HUES48 (cell line): ENCODE results near the gene PARN.
A peak's percentile ranks its signal among the peaks of the same experiment; 100 is the strongest.
"Not testable (repeated sequence)": the region's sequence is repeated elsewhere in the genome, so short reads cannot be mapped to it uniquely, and the experiment has no call there.

Experiments
- H3K27ac ChIP-seq: one replicate; pipeline ENCODE4 v1.7.0; 2013; ENCODE audit warnings: low read depth, low read length, inconsistent platforms
- H3K27me3 ChIP-seq: 2 replicates; pipeline ENCODE4 v1.6.1; 2013; ENCODE audit warnings: mild to moderate bottlenecking, low read length; ENCODE audit not compliant: control insufficient read depth, insufficient read depth
- H3K36me3 ChIP-seq: 2 replicates; pipeline ENCODE4 v1.6.1; 2013; ENCODE audit warnings: low read length; ENCODE audit not compliant: control insufficient read depth, insufficient read depth
- H3K4me1 ChIP-seq: 2 replicates; pipeline ENCODE4 v1.6.1; 2013; ENCODE audit warnings: mild to moderate bottlenecking, low read length; ENCODE audit not compliant: control insufficient read depth, insufficient read depth
- H3K4me3 ChIP-seq: 2 replicates; pipeline ENCODE4 v1.5.1; 2013; ENCODE audit warnings: mild to moderate bottlenecking, low read depth, low read length
- H3K9ac ChIP-seq: 2 replicates; pipeline ENCODE4 v1.6.1; 2013; ENCODE audit warnings: mild to moderate bottlenecking, low read depth, low read length, moderate library complexity
- H3K9me3 ChIP-seq: 2 replicates; pipeline ENCODE4 v1.6.1; 2013; ENCODE audit warnings: low read length; ENCODE audit not compliant: control insufficient read depth, insufficient read depth

PARN gene

DNA sequence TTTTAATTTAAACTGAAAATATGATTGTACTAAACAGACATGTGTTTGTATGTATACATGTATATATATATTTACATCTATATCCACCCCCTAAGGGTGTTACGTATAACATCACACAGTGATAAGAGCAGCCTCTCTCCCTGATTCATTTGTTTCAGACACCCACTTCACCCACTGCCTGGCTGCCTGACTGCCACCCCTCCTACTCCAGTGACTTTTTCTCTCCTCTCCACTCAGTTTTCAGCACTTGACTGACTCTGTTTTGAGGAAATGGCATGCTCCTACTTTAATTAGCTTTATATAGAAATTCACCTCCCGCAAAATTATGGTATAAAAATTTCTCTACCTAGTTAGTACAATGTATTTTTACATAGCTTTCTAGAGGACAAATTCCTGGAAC, 22.7 kb upstream of the PARN start:
- no peak overlapping the region for H3K27ac ChIP-seq
- no peaks in the 10 kb centered on the region for H3K4me1 ChIP-seq
- H3K27me3 ChIP-seq = no peaks in the 10 kb centered on the region
- H3K9me3 ChIP-seq = no peaks in the 10 kb centered on the region
- peaks cover 84% of the 10 kb centered on the region for H3K36me3 ChIP-seq
- H3K4me3 ChIP-seq = no peak overlapping the region
- no peak overlapping the region for H3K9ac ChIP-seq

DNA sequence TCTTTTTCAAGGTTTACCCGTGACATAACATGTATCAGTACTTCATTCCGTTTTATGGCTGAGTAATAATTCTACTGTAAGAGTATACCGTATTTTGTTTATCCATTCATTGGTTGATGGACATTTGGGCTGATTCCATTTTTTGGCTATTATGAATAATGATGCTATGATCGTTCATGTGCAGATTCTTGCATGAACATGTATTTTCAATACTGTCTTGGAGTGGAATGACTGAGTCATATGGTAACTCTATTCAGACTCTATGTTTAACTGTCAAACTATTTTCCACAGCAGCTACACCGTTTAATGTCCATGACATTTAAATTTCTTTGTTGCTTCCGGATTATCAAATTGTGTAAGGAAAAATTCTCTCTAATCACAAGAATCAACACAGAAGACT, 20.6 kb upstream of the PARN start:
- H3K27ac ChIP-seq = no peak overlapping the region
- H3K36me3 ChIP-seq = peaks cover 84% of the 10 kb centered on the region
- no peaks in the 10 kb centered on the region for H3K4me1 ChIP-seq
- no peaks in the 10 kb centered on the region for H3K27me3 ChIP-seq
- no peak overlapping the region for H3K9ac ChIP-seq
- H3K9me3 ChIP-seq = no peaks in the 10 kb centered on the region
- H3K4me3 ChIP-seq = no peak overlapping the region

DNA sequence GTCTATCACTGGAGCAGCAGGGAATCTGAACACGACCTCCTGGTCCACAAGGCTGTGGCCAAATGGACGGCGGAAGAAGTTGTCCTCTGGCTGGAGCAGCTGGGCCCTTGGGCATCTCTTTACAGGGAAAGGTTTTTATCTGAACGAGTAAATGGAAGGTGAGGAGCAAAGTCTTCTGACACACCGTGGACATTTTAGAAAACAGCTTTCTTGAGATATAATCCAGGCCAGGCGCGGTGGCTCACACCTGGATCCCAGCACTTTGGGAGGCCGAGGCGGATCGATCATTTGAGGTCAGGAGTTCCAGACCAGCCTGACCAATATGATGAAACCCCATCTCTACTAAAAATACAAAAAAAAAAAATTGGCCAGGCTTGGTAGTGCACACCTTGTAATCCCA, 19.8 kb upstream of the PARN start:
- Histone ChIP-seq H3K4me1 (no peaks in the 10 kb centered on the region), H3K9me3 (no peaks in the 10 kb centered on the region), H3K4me3 (no peak overlapping the region), H3K27ac (no peak overlapping the region), H3K9ac (no peak overlapping the region), H3K36me3 (peaks cover 85% of the 10 kb centered on the region), H3K27me3 (no peaks in the 10 kb centered on the region)

DNA sequence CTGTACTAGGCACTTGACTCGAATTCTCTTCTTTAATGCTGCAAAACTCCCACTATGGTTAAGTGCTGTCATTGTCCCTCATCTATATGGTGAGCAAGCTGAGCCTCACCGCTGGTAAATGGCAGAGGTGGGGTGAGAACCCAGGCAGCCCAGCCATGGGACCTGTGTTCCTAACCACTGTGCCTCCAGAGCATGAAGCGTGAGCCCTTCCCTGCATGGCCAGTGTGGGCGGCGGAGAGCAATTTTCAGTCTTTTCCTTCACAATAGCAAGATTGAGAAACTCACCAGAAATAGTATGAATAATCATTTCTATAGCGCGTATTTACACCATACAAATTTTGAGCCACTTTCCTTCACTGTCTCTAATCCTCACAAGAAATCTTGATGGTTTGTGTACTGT, 11.9 kb upstream of the PARN start:
- H3K9ac ChIP-seq = no peak overlapping the region
- H3K27ac ChIP-seq = no peak overlapping the region
- no peaks in the 10 kb centered on the region for H3K27me3 ChIP-seq
- H3K4me1 ChIP-seq = peaks cover 17% of the 10 kb centered on the region
- H3K9me3 ChIP-seq = no peaks in the 10 kb centered on the region
- peaks cover 55% of the 10 kb centered on the region for H3K36me3 ChIP-seq
- no peak overlapping the region for H3K4me3 ChIP-seq

DNA sequence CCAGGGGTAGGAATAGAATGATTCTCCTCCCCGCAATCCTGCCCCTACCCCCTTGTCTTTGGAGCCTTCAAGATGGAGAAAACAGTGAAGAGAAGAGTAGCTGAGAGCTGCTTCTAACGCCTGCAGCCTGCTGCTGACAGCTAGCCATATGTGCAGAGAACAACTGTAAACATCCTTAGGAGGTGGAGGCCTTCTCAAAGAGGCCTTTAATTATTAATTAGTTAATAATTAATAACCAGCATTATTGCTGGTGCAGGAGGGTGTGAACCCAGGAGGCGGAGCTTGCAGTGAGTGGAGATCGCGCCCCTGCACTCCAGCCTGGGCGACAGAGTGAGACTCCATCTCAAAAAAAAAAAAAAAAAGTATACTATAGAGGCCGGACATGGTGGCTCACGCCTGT, 11.1 kb upstream of the PARN start:
- no peak overlapping the region for H3K4me3 ChIP-seq
- peaks cover 49% of the 10 kb centered on the region for H3K36me3 ChIP-seq
- H3K4me1 ChIP-seq = peaks cover 20% of the 10 kb centered on the region
- no peaks in the 10 kb centered on the region for H3K27me3 ChIP-seq
- no peak overlapping the region for H3K9ac ChIP-seq
- H3K27ac ChIP-seq = peak overlapping the region; percentile 33
- no peaks in the 10 kb centered on the region for H3K9me3 ChIP-seq

DNA sequence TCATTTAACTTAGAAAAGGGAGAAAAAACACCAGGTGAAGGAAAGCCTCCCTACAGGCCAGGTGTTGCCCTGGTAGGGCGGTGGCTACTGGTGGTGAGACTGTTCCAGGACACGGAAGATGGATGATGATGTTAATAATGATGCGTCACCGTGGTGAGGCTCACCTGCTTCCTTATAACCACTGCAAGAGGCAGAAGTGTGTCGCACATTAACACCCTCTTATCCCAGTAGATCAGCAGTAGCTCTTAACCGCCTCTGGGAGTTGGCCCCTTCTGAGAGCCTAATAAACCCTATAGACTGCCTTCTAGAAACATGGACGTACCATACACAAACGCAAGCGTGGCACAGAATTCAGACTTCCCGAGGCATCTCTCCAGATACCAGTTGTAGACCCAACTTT, 10.5 kb upstream of the PARN start:
- Histone ChIP-seq H3K4me3 (no peak overlapping the region), H3K27ac (peak overlapping the region; percentile 33), H3K36me3 (peaks cover 42% of the 10 kb centered on the region), H3K27me3 (no peaks in the 10 kb centered on the region), H3K9ac (no peak overlapping the region), H3K9me3 (no peaks in the 10 kb centered on the region), H3K4me1 (peaks cover 25% of the 10 kb centered on the region)

DNA sequence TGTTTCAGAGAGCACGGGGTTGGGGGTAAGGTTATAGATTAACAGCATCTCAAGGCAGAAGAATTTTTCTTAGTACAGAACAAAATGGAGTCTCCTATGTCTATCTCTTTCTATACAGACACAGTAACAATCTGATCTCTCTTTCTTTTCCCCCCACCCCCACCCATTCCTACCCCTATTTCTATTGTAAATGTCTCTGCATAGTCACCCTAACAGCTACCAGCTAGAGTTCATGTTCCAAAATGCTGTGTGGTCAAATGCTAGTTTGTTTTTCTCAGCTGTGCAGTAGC, 6.8 kb upstream of the PARN start:
- peak overlapping the region; percentile 99 for H3K27ac ChIP-seq

DNA sequence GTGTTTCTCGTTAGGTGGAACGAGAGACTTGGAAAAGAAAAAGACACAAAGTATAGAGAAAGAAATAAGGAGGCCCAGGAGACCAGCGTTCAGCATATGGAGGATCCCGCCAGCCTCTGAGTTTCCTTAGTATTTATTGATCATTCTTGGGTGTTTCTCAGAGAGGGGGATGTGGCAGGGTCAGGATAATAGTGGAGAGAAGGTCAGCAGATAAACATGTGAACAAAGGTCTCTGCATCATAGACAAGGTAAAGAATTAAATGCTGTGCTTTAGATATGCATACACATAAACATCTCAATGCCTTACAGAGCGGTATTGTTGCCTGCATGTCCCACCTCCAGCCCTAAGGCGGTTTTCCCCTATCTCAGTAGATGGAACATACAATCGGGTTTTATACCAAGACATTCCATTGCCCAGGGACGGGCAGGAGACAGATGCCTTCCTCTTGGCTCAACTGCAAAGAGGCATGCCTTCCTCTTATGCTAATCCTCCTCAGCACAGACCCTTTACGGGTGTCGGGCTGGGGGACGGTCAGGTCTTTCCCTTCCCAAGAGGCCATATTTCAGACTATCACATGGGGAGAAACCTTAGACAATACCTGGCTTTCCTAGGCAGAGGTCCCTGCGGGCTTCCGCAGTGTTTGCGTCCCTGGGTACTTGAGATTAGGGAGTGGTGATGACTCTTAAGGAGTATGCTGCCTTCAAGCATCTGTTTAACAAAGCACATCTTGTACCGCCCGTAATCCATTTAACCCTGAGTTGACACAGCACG, 6.3 kb upstream of the PARN start:
- peak overlapping the region; percentile 99 for H3K27ac ChIP-seq
- H3K36me3 ChIP-seq = peaks cover 32% of the 10 kb centered on the region
- peaks cover 39% of the 10 kb centered on the region for H3K4me1 ChIP-seq
- peak overlapping the region; percentile 91 for H3K4me3 ChIP-seq
- peak overlapping the region; percentile 83 for H3K9ac ChIP-seq
- H3K9me3 ChIP-seq, H3K27me3 ChIP-seq: not testable (repeated sequence)

More for the DNA sequence above, 6.8 kb upstream of the PARN start:
- Histone ChIP-seq H3K9ac (peak overlapping the region; percentile 44), H3K36me3 (peaks cover 32% of the 10 kb centered on the region), H3K4me3 (peak overlapping the region; percentile 50), H3K4me1 (peaks cover 38% of the 10 kb centered on the region)
- not testable (repeated sequence) for H3K9me3 ChIP-seq, H3K27me3 ChIP-seq

DNA sequence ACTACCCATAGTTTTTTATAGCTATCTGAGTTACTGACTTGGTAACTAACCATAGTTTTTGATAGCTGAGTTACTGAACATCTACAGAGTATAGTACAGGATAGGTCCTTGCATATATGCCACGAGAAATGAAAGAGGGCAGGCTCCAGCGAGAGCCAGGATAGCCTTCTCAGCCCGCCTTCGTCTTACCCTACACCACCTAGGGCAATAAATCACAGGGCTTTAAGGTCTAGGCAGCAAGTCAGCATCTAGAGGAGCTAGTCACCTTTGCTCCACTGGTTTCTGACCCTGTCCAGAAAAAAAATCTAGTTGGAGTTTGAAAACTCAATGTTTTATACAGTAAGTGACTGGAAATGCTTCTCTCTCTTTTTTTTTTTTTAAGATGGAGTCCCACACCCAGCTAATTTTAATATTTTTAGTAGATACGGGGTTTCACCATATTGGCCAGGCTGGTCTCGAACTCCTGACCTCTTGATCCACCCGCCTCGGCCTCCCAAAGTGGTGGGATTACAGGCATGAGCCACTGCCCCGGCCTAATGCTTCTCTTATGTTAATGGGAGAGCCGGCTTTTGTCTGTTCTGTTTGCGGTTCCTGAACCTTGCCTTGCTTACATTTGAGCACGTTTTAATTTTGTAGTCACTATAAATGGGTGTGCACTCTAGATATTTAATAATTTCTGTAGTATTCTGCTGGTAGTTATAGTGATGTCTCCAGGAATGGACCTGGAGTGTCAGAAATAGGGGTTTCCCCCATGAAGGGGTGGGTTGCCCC, 5.5 kb upstream of the PARN start:
- Histone ChIP-seq H3K27ac (peak overlapping the region; percentile 99), H3K36me3 (peaks cover 32% of the 10 kb centered on the region), H3K4me3 (peak overlapping the region; percentile 91), H3K4me1 (peaks cover 39% of the 10 kb centered on the region), H3K9ac (peak overlapping the region; percentile 83), H3K9me3 (no peaks in the 10 kb centered on the region), H3K27me3 (no peaks in the 10 kb centered on the region)

DNA sequence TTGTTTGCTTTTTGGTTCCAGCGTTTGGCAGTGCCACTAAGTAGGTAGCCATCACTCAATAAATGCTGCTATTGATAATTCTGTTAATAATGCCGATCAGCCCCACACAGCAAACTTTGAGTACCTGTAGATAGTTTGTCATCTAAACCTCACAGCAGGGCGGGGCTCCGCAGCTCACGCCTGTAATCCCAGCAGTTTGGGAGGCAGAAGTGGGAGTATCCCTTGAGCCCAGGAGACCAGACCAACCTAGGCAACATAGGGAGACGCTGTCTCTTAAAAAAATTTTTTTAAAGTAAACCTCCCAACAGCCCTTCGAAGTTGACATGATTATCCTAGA, 4.3 kb upstream of the PARN start:
- Histone ChIP-seq H3K27me3 (no peaks in the 10 kb centered on the region), H3K27ac (peak overlapping the region; percentile 99), H3K9ac (peak overlapping the region; percentile 43; the same call in 1 of the 2 replicates), H3K4me1 (peaks cover 43% of the 10 kb centered on the region), H3K4me3 (peak overlapping the region; percentile 91), H3K36me3 (peaks cover 24% of the 10 kb centered on the region), H3K9me3 (no peaks in the 10 kb centered on the region)

DNA sequence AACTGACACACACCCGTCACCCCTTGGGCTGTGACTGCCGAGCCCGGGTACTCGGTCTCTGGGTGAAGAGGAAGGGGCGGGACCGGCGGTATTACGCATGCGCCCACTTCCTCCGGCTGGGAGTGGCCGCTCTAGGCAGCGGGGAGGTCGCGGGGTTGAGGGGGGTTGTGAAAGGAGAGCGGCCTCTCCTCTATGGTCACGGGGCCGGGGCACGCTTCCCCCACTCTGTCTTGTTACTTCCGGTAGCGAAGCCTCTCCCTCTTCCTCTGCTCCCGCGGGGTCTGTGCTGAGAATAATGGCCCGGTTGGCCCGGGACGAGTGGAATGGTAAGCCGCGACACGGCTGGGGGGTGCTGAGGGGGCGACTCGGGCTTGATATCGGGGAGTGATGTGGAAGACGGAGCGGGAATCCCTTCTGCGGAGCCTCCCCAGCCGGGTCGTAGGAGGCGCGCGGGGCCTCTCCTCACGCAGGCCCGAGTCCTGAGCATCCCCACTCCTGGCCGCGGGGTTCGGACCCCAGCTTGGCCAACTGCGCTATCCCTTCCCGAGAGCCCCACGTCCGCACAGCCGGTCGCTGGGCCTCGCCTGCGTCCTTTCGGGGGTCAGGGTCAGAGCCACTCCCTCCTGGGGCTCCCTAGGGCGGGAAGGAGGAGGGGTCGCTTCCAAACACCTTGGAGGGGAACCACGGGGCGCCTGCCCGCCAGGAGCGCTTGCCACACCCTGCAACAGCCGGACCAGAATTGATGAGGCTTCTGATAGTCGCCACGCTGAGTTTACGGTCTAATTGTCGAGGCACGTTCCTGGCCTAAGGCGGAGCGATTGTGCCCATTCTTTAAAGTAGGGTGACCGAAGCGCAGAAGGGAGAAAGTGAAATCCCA, 2.9 kb upstream of the PARN start, which contains the start of gene BFAR:
BFAR (plus strand) TSS at position 259 of the 877 bp plus-strand sequence. CDS start 11,396 bp downstream, outside the sequence.
- Histone ChIP-seq H3K4me1 (peaks cover 48% of the 10 kb centered on the region), H3K9me3 (no peaks in the 10 kb centered on the region), H3K4me3 (peak within 1 kb of the TSS; percentile 91), H3K9ac (peak within 1 kb of the TSS; percentile 93), H3K27me3 (no peaks in the 10 kb centered on the region), H3K27ac (peak within 1 kb of the TSS; percentile 94), H3K36me3 (peaks cover 15% of the 10 kb centered on the region)
